Parathyroid adenoma (tissue), 2 donors: ENCODE data around the gene RNF220.
"Not testable (repeated sequence)": the region's sequence is repeated elsewhere in the genome, so short reads cannot be mapped to it uniquely, and the experiment has no call there.

ENCODE experiments used
- H2AFZ ChIP-seq: fragments of 300-600 bp; sonication (generic); one replicate; pipeline ENCODE4 v1.7.0; 2017; ENCODE audit warnings: antibody characterized with exemption, mild to moderate bottlenecking
- H3K27ac ChIP-seq: fragments of 300-600 bp; sonication (generic); one replicate; pipeline ENCODE4 v1.7.0; 2017
- H3K27me3 ChIP-seq: fragments of 300-600 bp; sonication (generic); one replicate; pipeline ENCODE4 v1.7.0; 2017; ENCODE audit warnings: low read length; ENCODE audit not compliant: control insufficient read depth, insufficient read depth
- H3K36me3 ChIP-seq: fragments of 300-600 bp; sonication (generic); one replicate; pipeline ENCODE4 v1.7.0; 2017; ENCODE audit warnings: low read length; ENCODE audit not compliant: control insufficient read depth, insufficient read depth
- H3K4me1 ChIP-seq: fragments of 300-600 bp; sonication (generic); one replicate; pipeline ENCODE4 v1.7.0; 2017; ENCODE audit warnings: control low read depth
- H3K4me2 ChIP-seq: fragments of 300-600 bp; sonication (generic); one replicate; pipeline ENCODE4 v1.7.0; 2017; ENCODE audit warnings: low read length
- H3K4me3 ChIP-seq: fragments of 300-600 bp; sonication (generic); one replicate; pipeline ENCODE4 v1.7.0; 2017; ENCODE audit warnings: low read depth, low read length
- H3K79me2 ChIP-seq: fragments of 300-600 bp; sonication (generic); one replicate; pipeline ENCODE4 v1.7.0; 2017; ENCODE audit warnings: control low read depth
- H3K9ac ChIP-seq: fragments of 300-600 bp; sonication (generic); one replicate; pipeline ENCODE4 v1.7.0; 2017; ENCODE audit warnings: mild to moderate bottlenecking
- H3K9me3 ChIP-seq: fragments of 300-600 bp; sonication (generic); one replicate; pipeline ENCODE4 v1.7.0; 2017; ENCODE audit warnings: low read length; ENCODE audit not compliant: control insufficient read depth
- CTCF ChIP-seq: fragments of 300-600 bp; sonication (generic); IDR thresholded peaks from one replicate; pipeline ENCODE4 v1.7.0; 2017; ENCODE audit warnings: antibody characterized with exemption, mild to moderate bottlenecking
- donor health status: primary hyperparathyroidism.

The RNF220 gene

GRCh38 chr1:44497422-44498170 is 92.5 kb downstream of the RNF220 start:
- H3K27me3 ChIP-seq = no peaks in the 10 kb centered on the region
- no peak overlapping the region for H2AFZ ChIP-seq
- H3K4me1 ChIP-seq = no peaks in the 10 kb centered on the region
- no peaks in the 10 kb centered on the region for H3K9me3 ChIP-seq
- H3K4me3 ChIP-seq = no peak overlapping the region
- no peaks in the 10 kb centered on the region for H3K79me2 ChIP-seq
- no peak for TF ChIP-seq CTCF
- H3K27ac ChIP-seq = no peak overlapping the region
- H3K9ac ChIP-seq = no peak overlapping the region
- H3K36me3 ChIP-seq = no peaks in the 10 kb centered on the region
- H3K4me2 ChIP-seq = no peak overlapping the region

- TF ChIP-seq CTCF = no peak
- H3K4me3 ChIP-seq = no peak overlapping the region
- no peaks in the 10 kb centered on the region for H3K9me3 ChIP-seq
- no peaks in the 10 kb centered on the region for H3K79me2 ChIP-seq
- H3K27ac ChIP-seq = no peak overlapping the region
- no peaks in the 10 kb centered on the region for H3K36me3 ChIP-seq
- no peaks in the 10 kb centered on the region for H3K4me1 ChIP-seq
- H3K9ac ChIP-seq = no peak overlapping the region
- H2AFZ ChIP-seq = no peak overlapping the region
- H3K4me2 ChIP-seq = no peak overlapping the region
- H3K27me3 ChIP-seq = no peaks in the 10 kb centered on the region
Observed at GRCh38 chr1:44499306-44499705, 94.3 kb downstream of the RNF220 start.

- H3K4me3 ChIP-seq = no peak overlapping the region
Observed at GRCh38 chr1:44500181-44501046, 95.4 kb downstream of the RNF220 start.

GRCh38 chr1:44501047-44501890 is 96.2 kb downstream of the RNF220 start:
- Histone ChIP-seq H3K79me2 (no peaks in the 10 kb centered on the region), H3K4me3 (no peak overlapping the region), H3K36me3 (no peaks in the 10 kb centered on the region), H3K4me2 (no peak overlapping the region), H3K27me3 (no peaks in the 10 kb centered on the region), H3K9me3 (no peaks in the 10 kb centered on the region), H3K9ac (no peak overlapping the region), H2AFZ (no peak overlapping the region), H3K4me1 (no peaks in the 10 kb centered on the region), H3K27ac (no peak overlapping the region)
- TF ChIP-seq CTCF = no peak

More at GRCh38 chr1:44500181-44501046, 95.4 kb downstream of the RNF220 start:
- Histone ChIP-seq H3K36me3 (no peaks in the 10 kb centered on the region), H3K27me3 (no peaks in the 10 kb centered on the region), H3K9ac (no peak overlapping the region), H3K4me2 (no peak overlapping the region), H3K9me3 (no peaks in the 10 kb centered on the region), H3K79me2 (no peaks in the 10 kb centered on the region), H2AFZ (no peak overlapping the region), H3K27ac (no peak overlapping the region), H3K4me1 (no peaks in the 10 kb centered on the region)
- TF ChIP-seq CTCF = peak; percentile 9

- H3K4me1 ChIP-seq, H3K4me2 ChIP-seq, H3K27ac ChIP-seq, H3K4me3 ChIP-seq, H3K27me3 ChIP-seq, H3K79me2 ChIP-seq, H3K36me3 ChIP-seq, H3K9me3 ChIP-seq, H3K9ac ChIP-seq, H2AFZ ChIP-seq: not testable (repeated sequence)
Observed at GRCh38 chr1:44502823-44503222, 97.8 kb downstream of the RNF220 start.
